NCI-H1092 (cell line): ENCODE measurements around the gene RNF212.

Experiments used
- DNase-seq: peaks from one replicate; lab custom pipeline; 2025; lab: John Stamatoyannopoulos, UW

Gene RNF212

GRCh38 chr4:1115528-1116293, 2.3 kb upstream of the RNF212 start:
- DNase-seq, result no peak

- no peak for DNase-seq
Measured at GRCh38 chr4:1112821-1113182, 562 bp downstream of the RNF212 start.

- no peak for DNase-seq
Measured at GRCh38 chr4:1112174-1112820, 1.1 kb downstream of the RNF212 start.

- no peak for DNase-seq
Measured at GRCh38 chr4:1111259-1111809, 2.0 kb downstream of the RNF212 start.

GRCh38 chr4:1109898-1110506, 3.4 kb downstream of the RNF212 start:
- DNase-seq, result no peak

- no peak for DNase-seq
Measured at GRCh38 chr4:1109333-1109732, 4.0 kb downstream of the RNF212 start.

- DNase-seq, result no peak
Measured at GRCh38 chr4:1105662-1106061, 7.7 kb downstream of the RNF212 start.

- no peak for DNase-seq
Measured at GRCh38 chr4:1105067-1105466, 8.3 kb downstream of the RNF212 start.

GRCh38 chr4:1104647-1105046, 8.7 kb downstream of the RNF212 start:
- DNase-seq, result no peak

GRCh38 chr4:1099684-1100335, 13.6 kb downstream of the RNF212 start:
- no peak for DNase-seq

- no peak for DNase-seq
Measured at GRCh38 chr4:1099270-1099669, 14.1 kb downstream of the RNF212 start.

- DNase-seq, result no peak
Measured at GRCh38 chr4:1098311-1098925, 14.9 kb downstream of the RNF212 start.

GRCh38 chr4:1097553-1097952, 15.8 kb downstream of the RNF212 start:
- no peak for DNase-seq

GRCh38 chr4:1096841-1097240, 16.5 kb downstream of the RNF212 start:
- DNase-seq, result no peak

- DNase-seq, result no peak
Measured at GRCh38 chr4:1094336-1094690, 19.1 kb downstream of the RNF212 start.

- no peak for DNase-seq
Measured at GRCh38 chr4:1093391-1094335, 19.7 kb downstream of the RNF212 start.

- no peak for DNase-seq
Measured at GRCh38 chr4:1092983-1093361, 20.4 kb downstream of the RNF212 start.

GRCh38 chr4:1092026-1092982, 21.1 kb downstream of the RNF212 start:
- DNase-seq, result no peak

GRCh38 chr4:1091561-1091995, 21.8 kb downstream of the RNF212 start:
- DNase-seq, result no peak
